ENCODE data around the gene CXCR5.

Gene CXCR5

DNA sequence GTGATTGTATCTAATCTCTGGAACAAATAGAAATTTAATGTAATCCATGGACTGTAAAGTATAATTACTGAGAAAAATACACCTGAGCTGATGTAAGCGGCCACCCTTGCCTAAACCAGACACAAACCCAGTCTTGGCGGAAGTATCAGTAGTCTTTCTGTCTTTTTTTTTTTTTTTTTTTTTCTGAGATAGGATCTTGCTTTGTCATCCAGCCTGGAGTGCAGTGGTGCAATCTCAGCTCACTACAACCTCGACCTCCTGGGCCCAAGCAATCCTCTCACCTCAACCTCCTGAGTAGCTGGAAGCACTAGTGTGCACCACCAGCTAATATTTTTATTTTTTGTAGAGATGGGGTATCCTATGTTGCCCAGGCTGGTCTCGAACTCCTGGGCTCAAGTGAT lies 5.5 kb upstream of the CXCR5 start:
- Histone ChIP-seq H3K36me3 (no peaks in the 10 kb centered on the region), H3K27me3 (no peaks in the 10 kb centered on the region), H3K4me3 (no peak overlapping the region), H3K27ac (no peak overlapping the region), H3K9me3 (no peaks in the 10 kb centered on the region), H3K4me1 (peaks cover 0 to 13% (median 0%) of the 10 kb centered on the region in 4 donors)
- TF ChIP-seq, protein P1, sequence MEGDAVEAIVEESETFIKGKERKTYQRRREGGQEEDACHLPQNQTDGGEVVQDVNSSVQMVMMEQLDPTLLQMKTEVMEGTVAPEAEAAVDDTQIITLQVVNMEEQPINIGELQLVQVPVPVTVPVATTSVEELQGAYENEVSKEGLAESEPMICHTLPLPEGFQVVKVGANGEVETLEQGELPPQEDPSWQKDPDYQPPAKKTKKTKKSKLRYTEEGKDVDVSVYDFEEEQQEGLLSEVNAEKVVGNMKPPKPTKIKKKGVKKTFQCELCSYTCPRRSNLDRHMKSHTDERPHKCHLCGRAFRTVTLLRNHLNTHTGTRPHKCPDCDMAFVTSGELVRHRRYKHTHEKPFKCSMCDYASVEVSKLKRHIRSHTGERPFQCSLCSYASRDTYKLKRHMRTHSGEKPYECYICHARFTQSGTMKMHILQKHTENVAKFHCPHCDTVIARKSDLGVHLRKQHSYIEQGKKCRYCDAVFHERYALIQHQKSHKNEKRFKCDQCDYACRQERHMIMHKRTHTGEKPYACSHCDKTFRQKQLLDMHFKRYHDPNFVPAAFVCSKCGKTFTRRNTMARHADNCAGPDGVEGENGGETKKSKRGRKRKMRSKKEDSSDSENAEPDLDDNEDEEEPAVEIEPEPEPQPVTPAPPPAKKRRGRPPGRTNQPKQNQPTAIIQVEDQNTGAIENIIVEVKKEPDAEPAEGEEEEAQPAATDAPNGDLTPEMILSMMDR (IDR thresholded peaks at IDR 0.05): no peak
- intact Hi-C loops (cut with DNase I; ENCODE audit: low total_unique reads): no loop called here
- DNase-seq: no peak

DNA sequence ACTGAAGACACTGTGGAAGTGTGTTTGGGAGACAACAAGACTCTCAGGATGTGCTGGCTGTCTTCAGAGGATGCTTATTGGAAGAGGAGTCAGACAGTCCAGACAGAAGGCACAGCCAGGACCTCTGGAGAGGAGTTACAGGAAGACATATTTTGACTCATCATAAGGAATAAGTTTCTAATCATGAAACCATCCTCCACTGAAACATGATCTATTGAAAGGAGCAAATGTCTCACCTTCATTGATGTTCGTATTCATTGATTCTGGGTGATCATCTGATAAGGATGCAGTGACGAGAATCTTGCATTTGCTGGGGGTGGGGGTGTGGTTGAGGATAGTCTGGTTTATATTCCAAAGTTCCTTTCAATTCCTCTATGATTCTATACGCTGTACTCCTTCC lies 2.5 kb upstream of the CXCR5 start:
- no peaks in the 10 kb centered on the region for H3K36me3 ChIP-seq
- intact Hi-C loops (cut with DNase I; ENCODE audit: low total_unique reads): no loop called here
- TF ChIP-seq, protein P1 (IDR thresholded peaks at IDR 0.05): no peak
- H3K9me3 ChIP-seq: no peaks in the 10 kb centered on the region
- no peak overlapping the region for H3K27ac ChIP-seq
- H3K27me3 ChIP-seq: no peaks in the 10 kb centered on the region
- H3K4me1 ChIP-seq: peaks cover 0 to 41% (median under 1%) of the 10 kb centered on the region in 4 donors
- no peak overlapping the region for H3K4me3 ChIP-seq
- DNase-seq: no peak

DNA sequence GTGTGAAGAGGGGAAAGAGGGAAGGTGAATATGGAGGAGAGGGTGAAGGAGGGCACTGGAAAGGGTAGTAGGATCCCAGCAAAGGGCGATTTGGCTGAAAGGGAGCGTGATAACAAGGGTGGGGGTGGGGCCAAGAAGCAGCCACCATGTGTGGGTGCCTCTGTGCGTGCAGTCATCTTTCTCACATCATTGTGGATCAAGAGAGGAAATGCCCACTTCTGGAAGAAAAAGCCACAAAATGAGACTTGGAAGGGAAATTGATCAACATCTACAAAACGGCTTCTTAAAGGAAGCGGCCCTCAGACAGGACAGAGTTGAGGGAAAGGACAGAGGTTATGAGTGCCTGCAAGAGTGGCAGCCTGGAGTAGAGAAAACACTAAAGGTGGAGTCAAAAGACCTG lies 1.2 kb upstream of the CXCR5 start:
- TF ChIP-seq, protein P1 (IDR thresholded peaks at IDR 0.05): no peak
- no peak for DNase-seq
- Histone ChIP-seq H3K36me3 (no peaks in the 10 kb centered on the region), H3K27me3 (no peaks in the 10 kb centered on the region), H3K9me3 (no peaks in the 10 kb centered on the region), H3K4me1 (peaks cover 0 to 54% (median 10%) of the 10 kb centered on the region in 4 donors), H3K4me3 (no peak overlapping the region), H3K27ac (peak overlapping the region; percentile 46 to 94)
- intact Hi-C loops (cut with DNase I; ENCODE audit: low total_unique reads): no loop called here

DNA sequence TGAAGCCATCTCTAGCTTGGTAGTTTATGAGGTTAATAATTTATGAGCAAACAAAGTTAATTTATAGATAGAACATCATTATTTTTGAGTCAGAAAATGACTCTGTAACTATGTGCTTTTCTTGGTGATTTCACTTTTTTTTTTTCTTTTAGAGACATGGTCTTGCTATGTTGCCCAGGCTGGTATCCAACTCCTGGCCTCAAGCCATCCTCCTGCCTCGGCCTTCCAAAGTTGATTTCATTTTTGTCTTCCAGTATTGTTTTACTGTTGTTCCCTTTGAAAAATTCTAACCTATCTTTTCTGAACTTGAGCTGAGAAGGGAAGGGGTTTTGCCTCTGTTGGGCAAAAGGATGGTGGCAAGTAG lies 706 bp upstream of the CXCR5 start:
- H3K4me3 ChIP-seq: no peak overlapping the region
- intact Hi-C loops (cut with DNase I; ENCODE audit: low total_unique reads): no loop called here
- H3K9me3 ChIP-seq: no peaks in the 10 kb centered on the region
- TF ChIP-seq, protein P1 (IDR thresholded peaks at IDR 0.05): no peak
- no peaks in the 10 kb centered on the region for H3K27me3 ChIP-seq
- peaks cover 0 to 57% (median 13%) of the 10 kb centered on the region in 4 donors for H3K4me1 ChIP-seq
- DNase-seq: no peak
- H3K27ac ChIP-seq: peak overlapping the region; percentile 46 to 94
- H3K36me3 ChIP-seq: no peaks in the 10 kb centered on the region

DNA sequence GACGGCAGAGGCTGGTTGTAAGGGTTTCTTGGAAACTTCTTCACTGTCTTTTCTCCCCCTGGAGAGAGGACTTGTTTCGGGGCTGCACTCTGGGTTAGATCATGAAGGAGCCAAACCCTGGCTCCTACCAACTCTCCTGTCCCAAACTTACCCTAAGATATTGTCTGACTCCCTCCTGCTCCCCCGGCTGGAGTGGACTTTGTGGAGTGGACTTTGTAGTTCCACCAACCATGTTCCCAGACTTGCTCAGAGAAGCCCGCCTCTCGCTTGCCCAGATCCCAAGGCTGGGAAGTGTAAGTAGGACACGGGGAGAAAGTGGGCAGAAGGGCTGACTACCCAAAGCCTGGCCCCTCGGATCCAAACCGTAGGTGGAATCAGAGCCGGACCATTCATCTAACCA lies 1.2 kb downstream of the CXCR5 start:
- intact Hi-C loops (cut with DNase I; ENCODE audit: low total_unique reads): no loop called here
- no peaks in the 10 kb centered on the region for H3K36me3 ChIP-seq
- peak overlapping the region; percentile 92 to 94 for H3K27ac ChIP-seq
- H3K4me3 ChIP-seq: no peak overlapping the region
- H3K27me3 ChIP-seq: no peaks in the 10 kb centered on the region
- TF ChIP-seq, protein P1 (IDR thresholded peaks at IDR 0.05): no peak
- no peaks in the 10 kb centered on the region for H3K9me3 ChIP-seq
- H3K4me1 ChIP-seq: peaks cover 6 to 75% (median 31%) of the 10 kb centered on the region in 4 donors
- DNase-seq: no peak

DNA sequence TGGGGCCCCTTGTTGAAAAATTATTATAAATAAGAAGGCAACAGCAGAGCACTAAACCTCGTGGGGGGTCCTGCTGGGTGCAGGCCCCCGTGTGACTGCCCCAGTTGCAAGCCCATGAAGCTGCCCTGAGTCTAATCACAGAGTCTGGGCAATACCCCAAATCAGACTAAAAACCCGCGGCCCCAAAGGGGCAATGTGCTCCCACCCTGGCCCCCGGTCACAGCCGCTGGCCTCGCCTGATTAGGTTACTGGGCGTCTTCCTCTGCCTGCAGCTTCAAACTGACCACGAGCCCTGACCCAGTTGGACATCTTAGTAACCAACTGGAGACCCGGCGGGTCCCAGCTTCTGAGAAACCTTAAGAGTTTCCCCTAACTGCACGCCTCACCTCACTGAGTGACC lies 1.6 kb downstream of the CXCR5 start:
- Histone ChIP-seq H3K4me3 (peak overlapping the region; percentile 43 to 50), H3K36me3 (no peaks in the 10 kb centered on the region), H3K27me3 (no peaks in the 10 kb centered on the region), H3K9me3 (no peaks in the 10 kb centered on the region), H3K27ac (peak overlapping the region; percentile 92 to 94), H3K4me1 (peaks cover 6 to 80% (median 35%) of the 10 kb centered on the region in 4 donors)
- TF ChIP-seq, protein P1 (IDR thresholded peaks at IDR 0.05): no peak
- peak in 1 of 2 donors; percentile 69 for DNase-seq
- intact Hi-C loops (cut with DNase I; ENCODE audit: low total_unique reads): no loop called here

All from tibial artery (tissue), 4 donors.